GM19328 (cell line): ENCODE measurements around the gene XIRP2.

ENCODE experiments used
- ATAC-seq: cut with Tn5 transposase; IDR thresholded peaks from one replicate; pipeline ENCODE4 v1.9.1; 2021; ENCODE audit warnings: mild to moderate bottlenecking, moderate library complexity; ENCODE audit not compliant: unreplicated experiment

Gene XIRP2

DNA sequence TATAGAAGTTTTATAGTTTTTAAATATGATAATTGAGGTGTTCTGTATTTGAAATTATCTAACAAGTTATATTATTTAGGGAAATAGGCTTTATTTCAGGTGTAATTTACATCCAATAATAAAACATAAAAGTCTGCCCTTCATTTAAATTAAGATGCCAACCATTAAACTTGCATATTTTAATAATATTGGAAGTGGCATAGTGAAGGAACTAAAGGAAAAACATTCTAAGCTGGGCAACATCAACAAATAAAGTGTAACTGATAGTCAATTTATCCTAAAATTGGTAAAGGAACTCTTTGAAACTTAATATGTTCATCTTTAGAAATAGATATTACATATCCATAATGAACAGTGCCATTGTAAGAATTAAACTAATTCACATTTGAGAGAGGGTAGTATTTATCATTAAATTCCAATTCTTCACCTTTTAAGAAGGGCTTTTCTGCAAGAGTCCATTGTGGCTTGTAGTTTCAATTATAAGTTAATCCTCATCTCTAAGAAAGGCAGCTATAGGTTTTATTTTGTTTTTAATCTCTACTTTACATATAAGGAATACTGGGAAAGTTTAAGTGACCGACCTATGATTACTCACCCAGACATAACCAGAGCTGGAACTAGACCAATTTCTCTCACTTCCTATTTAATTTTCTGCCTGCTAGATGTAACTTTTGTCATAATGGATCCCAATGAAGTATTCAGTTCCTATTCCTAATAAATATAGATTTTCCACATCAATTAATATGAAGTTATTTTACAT lies 401.6 kb downstream of the XIRP2 start:
- ATAC-seq = no peak

DNA sequence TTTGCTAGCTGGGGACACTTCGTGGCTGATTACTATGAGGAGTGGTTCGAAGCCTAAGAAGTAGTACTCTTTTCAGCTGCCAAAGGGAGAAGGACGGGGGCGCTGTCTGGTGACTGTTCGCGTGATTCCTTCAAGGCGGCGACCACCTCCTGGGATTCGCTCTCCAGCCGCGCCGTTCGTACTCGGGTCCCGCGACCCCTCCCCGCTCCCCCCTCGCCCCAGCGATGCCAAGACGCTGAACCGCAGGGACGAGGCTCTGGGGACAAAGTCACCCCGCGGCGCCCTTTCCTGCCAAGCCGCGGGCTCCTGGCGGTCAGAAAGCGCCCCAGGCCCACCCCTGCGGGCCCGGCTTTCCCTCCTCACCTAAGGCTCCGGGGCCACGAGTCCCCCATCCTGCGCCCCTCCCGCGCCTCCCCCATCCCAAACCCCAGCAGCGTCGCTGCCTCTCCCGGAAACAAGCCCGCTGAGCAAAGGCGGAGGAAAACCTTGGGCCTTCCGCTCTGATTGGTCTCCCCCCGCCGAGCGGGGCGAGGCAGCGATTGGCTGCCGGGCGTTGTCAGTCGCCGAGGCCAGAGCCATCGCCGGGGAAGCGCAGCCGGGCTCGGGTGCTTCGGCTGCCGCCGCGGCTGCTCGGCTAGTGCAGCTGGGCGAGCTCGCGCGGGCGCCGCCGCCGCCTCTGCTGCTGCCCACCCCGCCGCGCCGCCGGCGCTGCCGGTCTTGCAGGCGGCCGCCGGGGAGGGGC lies 404.3 kb downstream of the XIRP2 start, which contains the start of gene B3GALT1:
Gene B3GALT1, plus strand, starts transcription at position 572 of the 742 bp plus-strand sequence.
- ATAC-seq = peak; percentile 99

DNA sequence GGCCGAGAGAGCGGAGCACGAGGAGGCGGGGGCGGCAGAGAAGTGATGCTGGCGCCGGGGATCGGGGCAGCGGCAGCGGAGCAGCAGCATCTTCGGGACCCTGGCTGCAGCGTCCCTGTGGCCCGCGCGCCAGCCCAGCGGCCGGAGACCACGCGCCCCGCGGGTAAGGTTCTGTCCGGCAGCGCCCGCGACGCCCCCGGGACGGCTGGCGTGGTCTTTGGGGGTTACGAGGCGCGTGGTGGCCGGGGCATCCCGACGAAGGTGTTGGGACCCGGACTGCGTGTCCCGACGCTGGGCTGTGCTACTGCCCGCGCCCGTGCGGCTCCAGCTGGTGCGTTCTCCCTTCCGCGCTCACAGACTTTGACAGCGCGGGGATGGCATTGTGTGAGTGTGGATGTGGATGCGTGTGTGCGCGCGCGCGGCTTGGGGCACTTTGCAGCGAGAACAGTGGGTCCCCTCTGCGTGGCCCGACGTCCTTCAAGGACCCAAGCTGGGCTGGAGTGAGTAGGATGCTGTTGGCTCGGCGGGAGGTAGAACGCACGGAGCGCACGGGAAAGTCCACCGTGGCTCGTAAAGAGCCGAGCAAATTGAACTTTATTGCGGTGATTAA lies 405.0 kb downstream of the XIRP2 start:
- peak; percentile 7 for ATAC-seq

- no peak for ATAC-seq
Observed at GRCh38 chr2:167293943-167294775, 405.9 kb downstream of the XIRP2 start.

DNA sequence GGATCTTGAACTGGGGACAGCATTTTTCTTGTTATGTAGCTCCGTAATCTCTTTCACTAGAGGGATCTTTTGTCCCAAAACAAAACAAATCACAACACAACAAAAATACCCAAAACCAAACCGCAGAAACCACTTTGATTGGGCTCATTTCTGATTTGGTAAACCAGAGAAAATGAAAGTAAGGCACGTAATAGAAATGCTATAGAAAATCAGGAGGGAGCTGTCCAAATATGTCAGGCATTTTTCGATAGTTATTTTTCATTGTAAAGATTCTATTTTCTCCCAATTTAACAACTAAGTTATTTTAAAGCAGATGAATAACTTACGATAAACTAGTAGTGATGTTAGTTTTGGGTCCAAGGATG lies 406.5 kb downstream of the XIRP2 start:
- no peak for ATAC-seq

- no peak for ATAC-seq
Observed at GRCh38 chr2:167297292-167297691, 409.0 kb downstream of the XIRP2 start.

- ATAC-seq = no peak
Observed at GRCh38 chr2:167298017-167298416, 409.7 kb downstream of the XIRP2 start.
